B cell (primary cell): ENCODE data around the gene RERG. TPM values are rescaled to one million over a fixed set of nuclear protein-coding genes. Genes with fewer than 3 reads are reported as not detected.

ENCODE experiments used
- ATAC-seq: fragments of 200-7000 bp; cut with Tn5 transposase; one replicate; pipeline ENCODE4 v1.10.0; 2021; ENCODE audit warnings: low read depth, mild to moderate bottlenecking, moderate number of reproducible peaks, moderate library complexity
- CTCF ChIA-PET: fragments of 350-600 bp; sonication (Branson Sonifier 250); formaldehyde crosslinking; loops from one replicate; lab custom pipeline; 2021; ENCODE audit warnings: antibody characterized with exemption, inconsistent platforms; lab: Charles Lee
- POLR2A ChIA-PET: fragments of 350-600 bp; sonication (Branson Sonifier 250); formaldehyde crosslinking; loops from one replicate; lab custom pipeline; 2021; ENCODE audit warnings: antibody characterized with exemption; lab: Charles Lee
- DNase-seq: peaks from one replicate; pipeline ENCODE4 v3.0.0; 2013
- H2AFZ ChIP-seq: 2 replicates; pipeline ENCODE4 v1.6.1; 2012; ENCODE audit warnings: mild to moderate bottlenecking, low read depth, low read length; ENCODE audit not compliant: insufficient read depth, poor library complexity, severe bottlenecking
- H3K27ac ChIP-seq, 2 donors: 1 replicate in 1 of 2; 2 replicates in 1 of 2; pipeline ENCODE4 v1.5.1; 2012 to 2013; ENCODE audit warnings: low read length in 2 of 2, mild to moderate bottlenecking in 2 of 2, moderate library complexity in 1 of 2
- H3K27me3 ChIP-seq, 4 experiments: fragments of 200-600 bp in 1 of 4; sonication (generic) in 1 of 4; replicated peaks in 1 of 4; 1 replicate in 2 of 4; 2 replicates in 2 of 4; pipeline versions ENCODE4 v1.6.1 to v1.7.0; 2013 to 2016; ENCODE audit warnings: low read length in 3 of 4, mild to moderate bottlenecking in 2 of 4, mixed read lengths in 1 of 4, moderate library complexity in 1 of 4; ENCODE audit not compliant: insufficient read depth in 4 of 4, control insufficient read depth in 3 of 4; ENCODE audit errors: control extremely low read depth in 1 of 4
- H3K36me3 ChIP-seq, 2 experiments: replicated peaks in 1 of 2; 1 replicate in 1 of 2; 2 replicates in 1 of 2; pipeline versions ENCODE4 v1.6.1 to v1.7.1; 2013; ENCODE audit warnings: low read length in 1 of 2; ENCODE audit not compliant: insufficient read depth in 2 of 2, control insufficient read depth in 1 of 2; ENCODE audit errors: control extremely low read depth in 1 of 2, extremely low read depth in 1 of 2
- H3K4me1 ChIP-seq, 2 donors: fragments of 200-600 bp in 1 of 2; sonication (generic) in 1 of 2; 1 replicate in 1 of 2; 2 replicates in 1 of 2; pipeline versions ENCODE4 v1.5.1 to v1.6.1; 2013 to 2017; ENCODE audit warnings: low read length in 2 of 2; ENCODE audit not compliant: control insufficient read depth in 2 of 2, insufficient read depth in 2 of 2
- H3K4me2 ChIP-seq: replicated peaks from 2 replicates; pipeline ENCODE3; 2012; ENCODE audit warnings: mild to moderate bottlenecking, low read depth, low read length; ENCODE audit not compliant: poor library complexity, severe bottlenecking
- H3K4me3 ChIP-seq, 5 experiments: fragments of 200-600 bp in 1 of 5; sonication (generic) in 1 of 5; 1 replicate in 3 of 5; 2 replicates in 2 of 5; pipeline versions ENCODE4 v1.5.1 to v1.7.0; 2011 to 2016; ENCODE audit warnings: low read length in 4 of 5, mild to moderate bottlenecking in 4 of 5, low read depth in 2 of 5, control low read depth in 1 of 5, moderate library complexity in 1 of 5; ENCODE audit not compliant: insufficient read depth in 1 of 5; ENCODE audit errors: control extremely low read depth in 1 of 5, extremely low read depth in 1 of 5
- H3K79me2 ChIP-seq: fragments of 200-600 bp; sonication (generic); one replicate; pipeline ENCODE4 v1.6.0; 2016; ENCODE audit warnings: low read length; ENCODE audit not compliant: control insufficient read depth, insufficient read depth
- H3K9ac ChIP-seq: fragments of 200-600 bp; sonication (generic); 2 replicates; pipeline ENCODE4 v1.6.1; 2017; ENCODE audit warnings: mild to moderate bottlenecking, low read length, moderate library complexity
- H3K9me3 ChIP-seq, 3 donors: one replicate each; pipeline versions ENCODE4 v1.6.1 to v1.7.1; 2013; ENCODE audit warnings: low read length in 2 of 3; ENCODE audit not compliant: control insufficient read depth in 2 of 3, insufficient read depth in 1 of 3; ENCODE audit errors: control extremely low read depth in 1 of 3
- H4K20me1 ChIP-seq: 2 replicates; pipeline ENCODE4 v1.6.0; 2012; ENCODE audit warnings: mild to moderate bottlenecking, low read length; ENCODE audit not compliant: insufficient read depth, control insufficient read depth, poor library complexity, severe bottlenecking
- H3K27ac Mint-ChIP-seq: one replicate; pipeline ENCODE4 v1.8.0; 2021; ENCODE audit warnings: mixed read lengths
- H3K27me3 Mint-ChIP-seq: one replicate; pipeline ENCODE4 v1.8.0; 2021; ENCODE audit warnings: mixed read lengths
- H3K4me1 Mint-ChIP-seq: one replicate; pipeline ENCODE4 v1.8.0; 2021; ENCODE audit warnings: mixed read lengths
- H3K4me3 Mint-ChIP-seq: one replicate; pipeline ENCODE4 v1.8.0; 2021; ENCODE audit warnings: mixed read lengths
- H3K9me3 Mint-ChIP-seq: one replicate; pipeline ENCODE4 v1.8.0; 2022; ENCODE audit warnings: mixed read lengths; ENCODE audit not compliant: insufficient read depth
- CTCF ChIP-seq: fragments of 200-600 bp; IDR thresholded peaks from one replicate; pipeline ENCODE4 v1.8.0; 2022; ENCODE audit warnings: antibody characterized with exemption, mild to moderate bottlenecking
- EZH2 ChIP-seq: IDR thresholded peaks from 2 replicates; pipeline ENCODE4 v1.6.1; 2012; ENCODE audit warnings: borderline replicate concordance, low read depth, mild to moderate bottlenecking, moderate library complexity, low read length; ENCODE audit not compliant: insufficient read depth, poor library complexity, severe bottlenecking
- intact Hi-C: fragments of 100-400 bp; cut with micrococcal nuclease; formaldehyde crosslinking; loops from one replicate; pipeline ENCODE4 v1.10.0; 2022
- polyA plus RNA-seq: library from polyadenylated mRNA; depleted of rRNA; stranded (reverse); fragments of >200 nt; gene quantifications from 2 replicates; pipeline ENCODE4 v1.2.3, GENCODE V29; 2012
- total RNA-seq, 2 donors: library from RNA; stranded (reverse); fragments of 120-200 nt in 1 of 2; gene quantifications; 1 replicate in 1 of 2; 2 replicates in 1 of 2; pipeline versions ENCODE4 v1.2.3 to v1.2.4, GENCODE V29; 2013 to 2022

RERG gene
- total and polyA plus RNA-seq, 2 donors (not counting 1 experiment from before 2014, with no cell fraction given): not detected

- Histone ChIP-seq H4K20me1 (no peaks in the 10 kb centered on the region), H3K4me2 (no peak overlapping the region), H3K36me3 (no peaks in the 10 kb centered on the region), H3K9ac (no peak overlapping the region), H3K9me3 (no peaks in the 10 kb centered on the region), H3K79me2 (no peaks in the 10 kb centered on the region), H2AFZ (no peak overlapping the region), H3K27me3 (peaks cover 0 to 7% (median 2%) of the 10 kb centered on the region in 4 experiments), H3K4me1 (no peaks in the 10 kb centered on the region), H3K4me3 (no peak overlapping the region), H3K27ac (no peak overlapping the region)
- no peak for DNase-seq
- POLR2A ChIA-PET: no interaction called here
- intact Hi-C loops: no loop called here
- peaks cover under 1% of the 10 kb centered on the region for H3K9me3 Mint-ChIP-seq
- no peaks in the 10 kb centered on the region for H3K4me1 Mint-ChIP-seq
- no peak overlapping the region for H3K4me3 Mint-ChIP-seq
- CTCF ChIA-PET: interaction anchor here (3.2 kb wide), 1 partner anchor 9 kb away, joined by 20 read pairs; the partner anchor contains the start of gene RERG
- TF ChIP-seq EZH2 (no peak), CTCF (no peak)
- ATAC-seq: no peak
- H3K27ac Mint-ChIP-seq: no peak overlapping the region
- H3K27me3 Mint-ChIP-seq: peaks cover 38% of the 10 kb centered on the region
Observed at GRCh38 chr12:15230751-15231150, 9.5 kb upstream of the RERG start.

- H4K20me1 ChIP-seq: no peaks in the 10 kb centered on the region
- H3K27ac ChIP-seq: no peak overlapping the region
- Mint-ChIP-seq H3K4me1 (no peaks in the 10 kb centered on the region), H3K4me3 (no peak overlapping the region), H3K27ac (no peak overlapping the region), H3K27me3 (peaks cover 42% of the 10 kb centered on the region), H3K9me3 (no peaks in the 10 kb centered on the region)
- H3K4me2 ChIP-seq: no peak overlapping the region
- H3K4me3 ChIP-seq: no peak overlapping the region
- ChIA-PET CTCF (interaction anchor here (3.2 kb wide), 1 partner anchor 9 kb away, joined by 20 read pairs; the partner anchor contains the start of gene RERG), POLR2A (no interaction called here)
- DNase-seq (no peak), ATAC-seq (no peak)
- no peak overlapping the region for H3K9ac ChIP-seq
- intact Hi-C loops: no loop called here
- H3K27me3 ChIP-seq: peaks cover 0 to 8% (median 6%) of the 10 kb centered on the region in 4 experiments
- H3K9me3 ChIP-seq: no peaks in the 10 kb centered on the region
- H3K79me2 ChIP-seq: no peaks in the 10 kb centered on the region
- no peak overlapping the region for H2AFZ ChIP-seq
- H3K36me3 ChIP-seq: no peaks in the 10 kb centered on the region
- H3K4me1 ChIP-seq: no peaks in the 10 kb centered on the region
- TF ChIP-seq CTCF (no peak), EZH2 (no peak)
Observed at GRCh38 chr12:15230137-15230536, 8.9 kb upstream of the RERG start.
